IPS DF 6.9 (cell line): ENCODE data around the gene MEGF11.

Experiments
- DNase-seq: peaks from one replicate; pipeline ENCODE4 v3.0.0-alpha.2; 2013; ENCODE audit warnings: low read depth, low spot score
- H3K27ac ChIP-seq: one replicate; pipeline ENCODE4 v1.5.1; 2013; ENCODE audit warnings: low read length, control low read depth
- H3K27me3 ChIP-seq: 2 replicates; pipeline ENCODE4 v1.6.1; 2013; ENCODE audit warnings: mild to moderate bottlenecking, low read length; ENCODE audit not compliant: control insufficient read depth, insufficient read depth
- H3K36me3 ChIP-seq: 2 replicates; pipeline ENCODE4 v1.6.1; 2013; ENCODE audit warnings: low read length; ENCODE audit not compliant: control insufficient read depth, insufficient read depth
- H3K4me1 ChIP-seq: 2 replicates; pipeline ENCODE4 v1.6.1; 2013; ENCODE audit warnings: low read length; ENCODE audit not compliant: control insufficient read depth, insufficient read depth
- H3K4me3 ChIP-seq: 2 replicates; pipeline ENCODE4 v1.5.1; 2013; ENCODE audit warnings: mild to moderate bottlenecking, low read length
- H3K9me3 ChIP-seq: 2 replicates; pipeline ENCODE4 v1.6.1; 2013; ENCODE audit warnings: low read length, inconsistent platforms; ENCODE audit not compliant: control insufficient read depth, insufficient read depth
- whole genome bisulfite sequencing: extraction: QIAGEN DNeasy Blood & Tissue Kit; methylation state at CpG from one replicate; pipeline ENCODE4 v1.1.7; 2013; ENCODE audit warnings: mixed read lengths, missing lambda C conversion rate; ENCODE audit not compliant: insufficient read length, insufficient coverage; 5-methylcytosine and 5-hydroxymethylcytosine counted together

The MEGF11 gene

DNA sequence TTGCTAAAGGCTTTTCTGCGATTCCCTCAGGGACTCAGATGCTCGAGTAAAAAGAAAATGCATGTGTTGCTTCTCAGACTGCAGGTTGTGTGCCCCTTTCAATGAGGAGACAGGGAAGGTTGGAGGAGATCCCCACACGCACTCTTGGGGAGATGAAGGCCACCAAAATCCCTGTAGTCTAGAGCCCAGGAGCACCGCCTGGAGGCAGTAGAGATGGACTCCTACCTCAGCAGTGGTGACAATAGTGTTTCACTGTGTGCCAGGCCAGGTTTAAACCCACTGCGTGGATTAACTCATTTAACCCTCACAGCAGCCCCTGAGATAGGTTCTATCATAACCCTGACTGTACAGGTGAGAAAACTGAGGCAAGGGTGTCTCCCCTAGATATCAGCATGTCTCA, 15.2 kb downstream of the MEGF11 start:
- Histone ChIP-seq H3K27ac (no peak overlapping the region), H3K36me3 (no peaks in the 10 kb centered on the region), H3K27me3 (no peaks in the 10 kb centered on the region), H3K4me1 (no peaks in the 10 kb centered on the region), H3K4me3 (no peak overlapping the region), H3K9me3 (no peaks in the 10 kb centered on the region)
- no CpG with 5 or more reads among the region's 5 CpGs for WGBS
- no peak for DNase-seq

DNA sequence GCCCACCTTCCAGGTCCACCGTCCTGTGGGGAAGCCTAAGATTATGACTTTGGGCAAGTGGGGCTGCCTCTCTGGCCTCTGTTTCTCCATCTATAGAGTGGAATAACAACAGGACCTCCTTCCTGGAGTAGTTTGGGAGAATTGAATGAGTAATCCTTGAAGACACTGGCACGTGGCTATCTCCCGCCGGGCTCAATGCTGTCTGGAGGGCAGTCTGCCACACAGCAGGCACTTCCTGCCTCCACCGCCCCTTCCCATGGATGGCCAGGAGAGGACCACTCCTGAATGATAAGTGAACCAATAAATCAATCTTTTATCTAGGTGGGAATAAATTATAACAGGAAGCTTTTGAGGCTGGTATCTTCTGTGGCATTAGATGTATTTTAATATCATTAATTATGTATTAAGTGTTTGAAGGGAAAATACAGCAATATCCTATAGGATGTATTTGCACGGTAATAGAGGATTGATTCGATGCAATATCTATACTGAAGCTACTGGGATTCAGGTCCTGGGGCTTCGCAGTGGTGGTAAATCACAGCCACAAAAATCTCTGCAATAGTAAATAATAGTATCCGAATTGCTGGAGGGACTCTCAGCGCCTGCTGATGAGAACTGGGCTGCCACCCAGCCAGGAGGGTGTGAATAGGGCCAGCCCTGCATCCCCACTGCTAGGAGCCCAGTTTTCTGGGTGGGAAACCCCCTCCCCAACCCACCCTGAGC, 15.9 kb downstream of the MEGF11 start:
- Histone ChIP-seq H3K36me3 (no peaks in the 10 kb centered on the region), H3K4me3 (no peak overlapping the region)
- WGBS: no CpG with 5 or more reads among the region's 10 CpGs

DNA sequence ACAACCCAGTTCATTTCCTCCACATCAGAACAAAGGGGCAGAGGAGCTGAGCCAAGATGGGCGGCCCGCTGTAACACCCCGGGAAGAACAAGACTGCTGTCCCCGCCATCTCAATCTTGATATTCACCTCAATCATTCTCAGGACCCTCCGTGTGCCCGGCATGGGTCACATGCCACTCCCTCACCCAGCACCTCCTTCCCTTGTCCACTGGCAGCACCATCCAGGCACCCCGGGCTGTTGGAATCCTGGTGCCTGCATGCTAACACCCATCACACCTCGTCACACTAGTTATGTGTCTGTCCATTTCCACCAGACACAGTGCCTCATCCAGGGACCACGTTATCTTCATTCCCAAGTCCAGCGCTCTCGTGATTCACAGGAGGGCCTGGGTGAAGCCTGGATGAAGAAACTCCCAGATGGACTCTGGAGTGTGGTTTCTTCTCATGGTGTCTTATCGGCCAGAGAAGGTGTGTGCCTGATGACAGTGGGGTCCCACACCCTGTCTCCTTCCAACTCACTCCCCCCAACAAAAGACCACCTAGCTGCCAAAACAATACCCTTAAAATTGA, 16.7 kb downstream of the MEGF11 start:
- H3K4me1 ChIP-seq: no peaks in the 10 kb centered on the region
- H3K27me3 ChIP-seq: no peaks in the 10 kb centered on the region
- no peak overlapping the region for H3K27ac ChIP-seq
- DNase-seq: no peak
- no CpG with 5 or more reads among the region's 12 CpGs for WGBS
- no peaks in the 10 kb centered on the region for H3K36me3 ChIP-seq
- H3K4me3 ChIP-seq: no peak overlapping the region
- no peaks in the 10 kb centered on the region for H3K9me3 ChIP-seq

More for the DNA sequence above, 15.9 kb downstream of the MEGF11 start:
- DNase-seq: no peak
- Histone ChIP-seq H3K27me3 (no peaks in the 10 kb centered on the region), H3K27ac (no peak overlapping the region), H3K4me1 (no peaks in the 10 kb centered on the region), H3K9me3 (no peaks in the 10 kb centered on the region)

DNA sequence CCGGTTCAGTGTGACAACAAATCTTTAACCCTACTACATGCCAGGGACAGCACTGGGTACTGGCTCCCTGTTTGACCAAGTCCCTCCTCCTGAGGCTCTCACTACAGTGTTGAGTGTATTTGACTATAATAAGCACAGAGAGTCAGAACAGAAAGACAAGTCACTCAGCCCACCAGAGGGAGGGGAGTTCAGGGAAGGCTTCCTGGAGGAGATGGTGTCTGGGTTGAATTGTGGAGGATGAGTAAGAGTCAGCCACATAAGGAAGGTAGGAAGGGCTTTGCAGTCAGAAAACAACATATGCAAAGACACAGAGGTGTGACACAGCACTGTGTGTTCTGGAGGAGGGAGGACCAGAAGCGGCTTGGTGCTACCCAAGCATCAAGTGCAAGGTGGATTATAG, 17.7 kb downstream of the MEGF11 start:
- no peaks in the 10 kb centered on the region for H3K36me3 ChIP-seq
- H3K27ac ChIP-seq: no peak overlapping the region
- no peak overlapping the region for H3K4me3 ChIP-seq
- no peaks in the 10 kb centered on the region for H3K27me3 ChIP-seq
- no CpG with 5 or more reads among the region's 2 CpGs for WGBS
- no peaks in the 10 kb centered on the region for H3K9me3 ChIP-seq
- no peak for DNase-seq
- H3K4me1 ChIP-seq: no peaks in the 10 kb centered on the region

DNA sequence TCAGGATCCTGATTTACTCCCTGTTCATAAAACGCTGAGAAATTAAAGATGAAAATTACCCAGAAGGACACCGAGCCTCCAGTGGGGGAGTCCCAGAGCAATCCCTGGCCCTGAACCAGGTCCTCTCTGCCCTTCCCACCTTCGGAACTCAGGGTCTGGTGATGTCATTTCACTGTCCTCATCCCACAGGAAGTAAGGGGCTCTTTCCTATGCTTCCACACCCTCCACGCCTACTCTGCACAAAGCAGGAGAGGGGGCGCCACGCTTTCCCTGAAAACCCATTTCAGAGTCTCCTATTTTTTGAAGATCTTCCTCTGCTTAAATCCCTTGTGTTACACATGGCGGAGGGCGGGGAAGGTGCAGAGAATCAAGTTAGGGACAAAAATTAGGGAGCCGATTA, 18.8 kb downstream of the MEGF11 start:
- no peaks in the 10 kb centered on the region for H3K36me3 ChIP-seq
- H3K4me1 ChIP-seq: no peaks in the 10 kb centered on the region
- no CpG with 5 or more reads among the region's 9 CpGs for WGBS
- H3K27me3 ChIP-seq: no peaks in the 10 kb centered on the region
- no peak for DNase-seq
- H3K4me3 ChIP-seq: no peak overlapping the region
- no peak overlapping the region for H3K27ac ChIP-seq
- no peaks in the 10 kb centered on the region for H3K9me3 ChIP-seq

DNA sequence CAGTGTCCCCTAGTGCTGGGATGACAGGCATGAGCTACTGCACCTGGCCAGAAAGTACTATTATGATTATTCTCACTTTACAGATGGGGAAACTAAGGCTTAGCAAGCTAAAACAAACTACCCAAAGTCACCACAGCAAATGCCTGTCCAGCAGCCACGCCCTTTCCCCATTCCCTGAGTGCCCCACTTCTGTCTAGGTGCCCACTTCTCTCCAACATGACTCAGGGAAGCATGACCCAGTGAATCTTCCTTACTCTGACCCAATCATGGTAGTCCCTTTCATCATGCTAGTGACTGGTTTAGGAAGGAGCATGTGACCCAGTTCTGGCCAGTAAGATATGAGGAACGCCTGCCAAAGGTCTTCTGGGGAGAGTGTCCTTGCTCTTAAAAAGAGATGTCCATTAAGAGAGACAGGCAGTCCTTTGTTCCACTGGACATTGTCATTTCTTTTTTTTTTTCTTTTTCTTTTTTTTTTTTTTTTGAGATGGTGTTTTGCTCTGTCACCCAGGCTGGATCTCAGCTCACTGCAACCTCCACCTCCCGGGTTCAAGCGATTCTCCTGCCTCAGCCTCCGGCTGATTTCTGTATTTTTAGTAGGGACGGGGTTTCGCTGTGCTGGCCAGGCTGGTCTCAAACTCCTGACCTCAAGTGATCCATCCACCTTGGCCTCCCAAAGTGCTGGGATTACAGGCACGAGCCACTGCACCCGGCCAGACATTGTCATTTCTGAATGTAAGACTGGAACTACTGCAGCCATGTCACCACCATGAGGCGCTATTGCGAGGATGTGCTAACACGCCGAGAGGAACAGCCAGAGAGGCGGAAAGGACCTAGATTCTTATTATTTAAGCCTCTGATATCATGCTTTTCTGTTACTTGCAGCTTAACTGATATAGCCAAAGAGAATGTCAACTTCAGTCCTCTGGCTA, 19.8 kb downstream of the MEGF11 start:
- Histone ChIP-seq H3K27ac (no peak overlapping the region), H3K36me3 (no peaks in the 10 kb centered on the region), H3K4me1 (no peaks in the 10 kb centered on the region), H3K27me3 (no peaks in the 10 kb centered on the region), H3K9me3 (no peaks in the 10 kb centered on the region), H3K4me3 (no peak overlapping the region)
- WGBS: no CpG with 5 or more reads among the region's 14 CpGs
- no peak for DNase-seq

DNA sequence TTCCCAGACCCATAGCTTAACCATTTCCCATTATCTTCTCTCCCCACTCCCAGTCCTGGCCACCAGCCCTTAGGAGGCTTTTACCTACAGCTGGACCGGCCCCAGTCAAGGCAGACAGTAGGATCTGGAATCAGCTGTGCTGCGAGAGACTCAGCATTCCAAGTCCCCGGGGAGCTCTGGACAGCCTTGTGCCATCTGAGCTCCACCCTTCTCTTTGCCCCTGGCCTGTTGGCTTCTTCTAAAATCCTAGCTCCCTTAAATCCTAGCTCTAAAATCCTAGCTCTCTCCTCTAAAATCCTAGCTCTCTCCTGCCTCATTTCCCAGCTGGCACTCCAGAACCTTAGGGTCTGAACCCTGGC, 21.3 kb downstream of the MEGF11 start:
- no peaks in the 10 kb centered on the region for H3K36me3 ChIP-seq
- no peak for DNase-seq
- H3K27me3 ChIP-seq: no peaks in the 10 kb centered on the region
- H3K4me1 ChIP-seq: no peaks in the 10 kb centered on the region
- H3K27ac ChIP-seq: no peak overlapping the region
- no CpG with 5 or more reads among the region's 3 CpGs for WGBS
- H3K9me3 ChIP-seq: no peaks in the 10 kb centered on the region
- no peak overlapping the region for H3K4me3 ChIP-seq

DNA sequence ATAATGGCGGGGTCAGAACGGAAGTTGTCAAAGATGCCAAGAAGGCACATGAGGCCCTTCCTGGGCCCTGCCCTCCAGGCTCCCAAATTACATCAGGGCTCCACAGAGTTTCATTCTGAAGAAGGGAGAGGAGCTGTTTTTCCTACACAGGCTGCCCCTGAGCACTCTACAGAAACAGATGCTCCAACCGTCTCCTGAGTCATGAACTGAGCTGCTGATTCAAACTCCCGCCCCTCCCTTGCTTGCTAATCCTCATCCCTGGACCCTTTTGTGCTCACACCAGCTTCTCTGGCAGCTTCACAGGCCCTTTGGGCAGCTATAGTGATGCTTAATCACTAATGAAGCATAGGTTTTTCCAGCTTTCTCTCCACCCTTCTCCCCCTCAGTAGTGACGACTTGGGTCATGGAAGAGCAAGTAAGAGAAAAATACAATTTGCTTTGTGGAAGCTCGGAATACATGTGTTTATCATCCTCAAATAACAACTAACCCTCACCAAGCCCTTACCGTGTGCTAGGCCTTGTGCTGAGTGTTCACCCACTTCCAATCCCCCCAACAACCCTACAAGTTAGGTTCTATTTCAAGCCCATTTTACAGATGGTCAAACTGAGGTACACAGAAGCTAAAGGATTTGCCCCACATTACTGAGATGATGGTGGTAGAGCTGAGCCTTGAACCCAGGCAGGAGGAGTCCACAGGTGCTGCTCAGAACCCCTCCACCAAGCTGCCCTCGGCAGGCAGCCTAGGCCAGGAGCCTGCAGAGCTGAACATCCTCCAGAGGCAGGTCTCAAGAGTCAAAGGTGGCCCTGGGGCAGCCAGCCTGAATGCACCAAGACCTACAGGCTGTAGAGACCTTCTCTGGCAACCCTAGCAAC, 21.9 kb downstream of the MEGF11 start:
- H3K9me3 ChIP-seq: no peaks in the 10 kb centered on the region
- no peaks in the 10 kb centered on the region for H3K27me3 ChIP-seq
- no peaks in the 10 kb centered on the region for H3K4me1 ChIP-seq
- no peaks in the 10 kb centered on the region for H3K36me3 ChIP-seq
- no peak for DNase-seq
- no peak overlapping the region for H3K27ac ChIP-seq
- no peak overlapping the region for H3K4me3 ChIP-seq
- no CpG with 5 or more reads among the region's 8 CpGs for WGBS

DNA sequence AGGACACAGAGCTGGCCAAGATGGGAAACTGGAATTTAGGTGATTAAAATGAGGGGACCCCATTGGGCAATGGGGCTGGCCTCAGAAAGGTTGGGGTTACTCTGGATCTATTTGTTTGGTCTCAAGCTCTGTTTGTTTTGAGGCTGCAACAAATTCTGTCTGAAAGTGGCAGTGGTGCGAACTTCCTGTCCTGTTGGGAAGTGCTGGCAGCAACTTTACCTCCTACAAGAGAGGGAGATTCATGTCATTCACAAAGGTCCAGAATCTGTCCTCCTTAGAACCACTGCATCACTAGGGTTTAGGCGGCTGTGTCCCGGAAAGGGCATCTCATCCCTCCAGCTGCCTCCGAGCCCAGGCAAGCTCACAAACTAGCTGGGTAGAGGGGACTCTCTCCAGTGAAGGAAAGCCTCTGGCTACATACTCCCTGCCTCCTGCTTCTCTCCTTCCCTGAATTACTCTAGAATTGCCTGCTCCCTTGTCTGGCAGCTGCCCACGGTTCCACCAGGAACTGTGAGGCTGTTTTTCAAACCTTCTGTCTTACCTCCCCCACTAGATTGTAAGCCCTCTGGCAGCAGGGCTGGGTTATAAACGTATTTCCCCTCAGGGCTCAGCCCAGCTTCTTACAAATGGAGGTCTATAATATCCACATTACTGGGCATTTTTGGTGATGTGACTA, 23.6 kb downstream of the MEGF11 start:
- H3K27ac ChIP-seq: no peak overlapping the region
- H3K4me1 ChIP-seq: no peaks in the 10 kb centered on the region; the same call in 1 of the 2 replicates
- WGBS: no CpG with 5 or more reads among the region's 6 CpGs
- no peaks in the 10 kb centered on the region for H3K27me3 ChIP-seq
- H3K4me3 ChIP-seq: no peak overlapping the region
- no peaks in the 10 kb centered on the region for H3K9me3 ChIP-seq
- H3K36me3 ChIP-seq: no peaks in the 10 kb centered on the region
- DNase-seq: no peak
